ENCODE data around the gene SLC22A3.

DNA sequence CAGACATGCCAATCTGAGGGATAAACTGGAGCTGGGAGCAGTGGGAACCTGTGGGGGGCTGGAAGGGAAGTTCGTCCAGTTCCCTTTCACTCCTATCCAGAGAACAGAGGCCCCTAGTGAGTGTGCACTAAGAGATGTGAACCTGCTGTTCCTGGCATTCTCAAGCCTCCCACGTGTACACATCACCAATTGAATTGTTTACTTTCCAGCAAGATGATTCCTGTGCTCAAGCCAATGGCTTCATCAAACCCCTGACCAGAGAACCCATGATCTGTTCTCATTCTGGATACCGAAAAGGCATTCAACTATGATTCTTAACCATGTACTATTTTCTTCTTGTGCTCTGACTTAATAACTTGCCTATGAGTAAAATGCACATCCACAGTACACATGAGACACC is 10.2 kb upstream of the SLC22A3 start:
- TF ChIP-seq SP1 (IDR thresholded peaks at IDR 0.05) = no peak
- no peak for TF ChIP-seq FOXM1 (IDR thresholded peaks at IDR 0.05; ENCODE audit: borderline replicate concordance)
- TF ChIP-seq FOXA1 (IDR thresholded peaks at IDR 0.05) = no peak
- TF ChIP-seq SUZ12 (IDR thresholded peaks at IDR 0.05) = no peak
- TF ChIP-seq BHLHE40 (IDR thresholded peaks at IDR 0.05; ENCODE audit: borderline replicate concordance) = no peak
- TF ChIP-seq CTBP1 (IDR thresholded peaks at IDR 0.05; ENCODE audit: borderline replicate concordance) = no peak
- no peak for TF ChIP-seq ARNT (IDR thresholded peaks at IDR 0.05)
- TF ChIP-seq NFRKB (IDR thresholded peaks at IDR 0.05) = no peak
- no peak for TF ChIP-seq ELF4 (IDR thresholded peaks at IDR 0.05)
- no peak for TF ChIP-seq L3MBTL2 (conservative IDR thresholded peaks at IDR 0.05)
- TF ChIP-seq TARDBP (IDR thresholded peaks at IDR 0.05) = no peak
- no peak for TF ChIP-seq ZNF384 (IDR thresholded peaks at IDR 0.05)
- TF ChIP-seq PKNOX1 (IDR thresholded peaks at IDR 0.05) = no peak
- no peak for TF ChIP-seq FOXK2 (IDR thresholded peaks at IDR 0.05)
